Endothelial cell of umbilical vein (primary cell): ENCODE results near the gene ADCY3. TPM values are rescaled to one million over a fixed set of nuclear protein-coding genes. Genes with fewer than 3 reads are reported as not detected.

Experiments
- BruUV-seq: library from RNA; stranded (reverse); fragments of 400-500 nt; replicated peaks from 2 replicates; lab custom pipeline; 2021; lab: Mats Ljungman, UMichigan
- CTCF ChIA-PET: fragments of 300-600, 350-600 bp; sonication (Branson Sonifier 250); formaldehyde crosslinking; loops from one replicate; lab custom pipeline; 2021; ENCODE audit warnings: antibody characterized with exemption, inconsistent platforms; lab: Charles Lee
- POLR2A ChIA-PET: fragments of 300-600, 350-600 bp; sonication (Branson Sonifier 250); formaldehyde crosslinking; loops from one replicate; lab custom pipeline; 2021; ENCODE audit warnings: antibody characterized with exemption, inconsistent platforms; lab: Charles Lee
- DNase-seq: peaks from one replicate; pipeline ENCODE4 v3.0.0-alpha.2; 2011; ENCODE audit warnings: low read depth, low spot score
- FAIRE-seq: peaks from 2 replicates; lab custom pipeline; 2011; peaks lifted over from hg19 to GRCh38; lab: Jason Lieb, UNC
- H2AFZ ChIP-seq: 2 replicates; pipeline ENCODE4 v1.6.0; 2012; ENCODE audit warnings: low read depth, low read length, control low read depth, inconsistent platforms
- H3K27ac ChIP-seq: 2 replicates; pipeline ENCODE4 v1.5.1; 2011; ENCODE audit warnings: low read depth, mild to moderate bottlenecking, control low read depth, low read length, moderate library complexity; ENCODE audit not compliant: insufficient read depth
- H3K27me3 ChIP-seq, 2 experiments: 2 replicates each; pipeline versions ENCODE4 v1.6.0 to v1.6.1; 2011; ENCODE audit warnings: low read length in 2 of 2, mixed read lengths in 1 of 2; ENCODE audit not compliant: control insufficient read depth in 2 of 2, insufficient read depth in 2 of 2
- H3K36me3 ChIP-seq, 2 experiments: 2 replicates in 1 of 2; 3 replicates in 1 of 2; pipeline ENCODE4 v1.5.1; 2011; ENCODE audit warnings: low read length in 2 of 2, mild to moderate bottlenecking in 1 of 2, moderate library complexity in 1 of 2; ENCODE audit not compliant: control insufficient read depth in 2 of 2, insufficient read depth in 2 of 2; ENCODE audit errors: extremely low read depth in 1 of 2
- H3K4me1 ChIP-seq: 3 replicates; pipeline ENCODE4 v1.5.1; 2011; ENCODE audit warnings: mild to moderate bottlenecking, low read length; ENCODE audit not compliant: control insufficient read depth, insufficient read depth; ENCODE audit errors: extremely low read depth
- H3K4me2 ChIP-seq: 2 replicates; pipeline ENCODE4 v1.6.1; 2011; ENCODE audit warnings: low read length, control low read depth, mixed read lengths; ENCODE audit not compliant: insufficient read depth
- H3K4me3 ChIP-seq, 3 experiments: fragments of 200-600 bp in 1 of 3; sonication (generic), shearing (Covaris generic) in 1 of 3; replicated peaks in 1 of 3; 2 replicates each; pipeline ENCODE4 v1.5.1; 2011 to 2016; ENCODE audit warnings: control low read depth in 3 of 3, low read length in 3 of 3, mild to moderate bottlenecking in 2 of 3, inconsistent platforms in 1 of 3, low read depth in 1 of 3, moderate library complexity in 1 of 3; ENCODE audit not compliant: insufficient read depth in 1 of 3
- H3K79me2 ChIP-seq: 2 replicates; pipeline ENCODE4 v1.6.0; 2012; ENCODE audit warnings: low read length, inconsistent platforms; ENCODE audit not compliant: control insufficient read depth, insufficient read depth
- H3K9ac ChIP-seq: replicated peaks from 2 replicates; pipeline ENCODE3; 2011; ENCODE audit warnings: low read length, control low read depth; ENCODE audit not compliant: insufficient read depth; ENCODE audit errors: extremely low read depth
- H3K9me1 ChIP-seq: replicated peaks from 3 replicates; pipeline ENCODE4 v1.6.0; 2011; ENCODE audit warnings: mild to moderate bottlenecking, low read length; ENCODE audit not compliant: control insufficient read depth, insufficient read depth; ENCODE audit errors: extremely low read depth
- H3K9me3 ChIP-seq: replicated peaks from 2 replicates; pipeline ENCODE4 v1.5.1; 2012; ENCODE audit warnings: low read length, inconsistent platforms; ENCODE audit not compliant: control insufficient read depth, insufficient read depth
- H4K20me1 ChIP-seq: replicated peaks from 2 replicates; pipeline ENCODE3; 2011; ENCODE audit warnings: mild to moderate bottlenecking, low read length; ENCODE audit not compliant: control insufficient read depth, insufficient read depth; ENCODE audit errors: extremely low read depth
- CTCF ChIP-seq, 2 donors: IDR thresholded peaks; 1 replicate in 1 of 2; 2 replicates in 1 of 2; pipeline ENCODE4 v1.5.1; 2011; ENCODE audit warnings: low read length in 2 of 2, mild to moderate bottlenecking in 2 of 2, moderate library complexity in 2 of 2, control low read depth in 1 of 2, inconsistent platforms in 1 of 2, low read depth in 1 of 2; ENCODE audit not compliant: insufficient read depth in 1 of 2; ENCODE audit errors: extremely low read depth in 1 of 2
- EZH2 ChIP-seq: IDR thresholded peaks from 2 replicates; pipeline ENCODE4 v1.6.1; 2012; ENCODE audit warnings: borderline replicate concordance, low read depth, mild to moderate bottlenecking, moderate library complexity, low read length, inconsistent platforms; ENCODE audit not compliant: severe bottlenecking
- FOS ChIP-seq: IDR thresholded peaks from 2 replicates; pipeline ENCODE4 v1.6.1; 2011; ENCODE audit warnings: mild to moderate bottlenecking, low read length, moderate library complexity, borderline replicate concordance; ENCODE audit not compliant: insufficient read depth
- GATA2 ChIP-seq: IDR thresholded peaks from 2 replicates; pipeline ENCODE4 v1.7.0; 2011; ENCODE audit warnings: low read depth, mild to moderate bottlenecking, moderate library complexity, mixed read lengths, low read length; ENCODE audit not compliant: insufficient read length, insufficient read depth
- JUN ChIP-seq: IDR thresholded peaks from 2 replicates; pipeline ENCODE4 v1.6.1; 2011; ENCODE audit warnings: borderline replicate concordance, low read depth; ENCODE audit not compliant: insufficient read length, insufficient read depth
- MAX ChIP-seq: IDR thresholded peaks from 2 replicates; pipeline ENCODE4 v1.6.1; 2011; ENCODE audit not compliant: insufficient read depth, insufficient read length
- MYC ChIP-seq: IDR thresholded peaks from one replicate; pipeline ENCODE4 v1.6.1; 2011; ENCODE audit warnings: mild to moderate bottlenecking, low read depth, low read length
- POLR2A ChIP-seq: IDR thresholded peaks from 2 replicates; pipeline ENCODE4 v1.6.1; 2012; ENCODE audit warnings: low read depth, mild to moderate bottlenecking, control low read depth, low read length
- POLR2AphosphoS5 ChIP-seq: IDR thresholded peaks from 2 replicates; pipeline ENCODE4 v1.6.1; 2012; ENCODE audit warnings: low read depth, mild to moderate bottlenecking, control low read depth, low read length, moderate library complexity; ENCODE audit not compliant: insufficient read depth
- dilution Hi-C: fragments of 300-500 bp; cut with MboI; formaldehyde crosslinking; loops from one replicate; pipeline ENCODE4 v1.15.0; 2019; ENCODE audit warnings: low sequenced_read_pairs; ENCODE audit not compliant: extremely low pct_ligation_motif_present
- intact Hi-C: fragments of 100-400 bp; cut with micrococcal nuclease; formaldehyde crosslinking; loops from one replicate; pipeline ENCODE4 v1.10.0; 2022
- polyA plus RNA-seq, 4 experiments: library from polyadenylated mRNA; depleted of rRNA in 3 of 4; stranded (reverse) in 3 of 4; unstranded in 1 of 4; fragments of >200 nt; gene quantifications; 2 replicates each; pipeline versions ENCODE4 v1.2.1 to v1.2.3, GENCODE V29; 2011 to 2012; ENCODE audit warnings: missing spikeins in 1 of 4
- total RNA-seq: library from RNA; stranded (reverse); gene quantifications from 2 replicates; pipeline ENCODE4 v1.2.3, GENCODE V29; 2021

ADCY3 gene
- total and polyA plus RNA-seq, 2 donors (not counting 3 experiments of a cell fraction or from before 2014, with no cell fraction given) = 54.0 to 61.3 TPM

GRCh38 chr2:24873619-24874018, 46.4 kb downstream of the ADCY3 start:
- Histone ChIP-seq H3K9me1 (no peaks in the 10 kb centered on the region), H3K36me3 (peaks cover 0 to 2% of the 10 kb centered on the region in 2 experiments)
- DNase-seq = no peak

More at GRCh38 chr2:24873619-24874018, 46.4 kb downstream of the ADCY3 start:
- no peaks in the 10 kb centered on the region for H4K20me1 ChIP-seq
- H3K79me2 ChIP-seq = no peaks in the 10 kb centered on the region
- intact Hi-C loops (no loop called here), dilution Hi-C loops (no loop called here)
- H3K27ac ChIP-seq = no peak overlapping the region
- POLR2A ChIA-PET = no interaction called here
- no peaks in the 10 kb centered on the region for H3K27me3 ChIP-seq
- H2AFZ ChIP-seq = no peak overlapping the region
- no peaks in the 10 kb centered on the region for H3K4me1 ChIP-seq
- no peaks in the 10 kb centered on the region for H3K9me3 ChIP-seq
- no peak overlapping the region for H3K4me3 ChIP-seq
- FAIRE-seq = no peak
- CTCF ChIA-PET = no interaction called here
- H3K4me2 ChIP-seq = no peak overlapping the region
- BruUV-seq = no TSS peak
- no peak overlapping the region for H3K9ac ChIP-seq
- no peak for TF ChIP-seq MYC
- TF ChIP-seq GATA2 = no peak
- TF ChIP-seq EZH2 = no peak
- no peak for TF ChIP-seq POLR2AphosphoS5
- no peak for TF ChIP-seq JUN
- TF ChIP-seq FOS = no peak
- no peak for TF ChIP-seq POLR2A
- TF ChIP-seq CTCF (IDR thresholded peaks at IDR 0.05; ENCODE audit: extremely low read depth in 1 of 2, insufficient read depth in 1 of 2, low read depth in 1 of 2, low read length in 2 of 2) = no peak
- TF ChIP-seq MAX = no peak
